ENCODE data around the gene CAMSAP3. TPM values are rescaled to one million over a fixed set of nuclear protein-coding genes. Genes with fewer than 3 reads are reported as not detected.

The CAMSAP3 gene
- total RNA-seq, 1 donor from 2014 or later: 1.1 TPM

DNA sequence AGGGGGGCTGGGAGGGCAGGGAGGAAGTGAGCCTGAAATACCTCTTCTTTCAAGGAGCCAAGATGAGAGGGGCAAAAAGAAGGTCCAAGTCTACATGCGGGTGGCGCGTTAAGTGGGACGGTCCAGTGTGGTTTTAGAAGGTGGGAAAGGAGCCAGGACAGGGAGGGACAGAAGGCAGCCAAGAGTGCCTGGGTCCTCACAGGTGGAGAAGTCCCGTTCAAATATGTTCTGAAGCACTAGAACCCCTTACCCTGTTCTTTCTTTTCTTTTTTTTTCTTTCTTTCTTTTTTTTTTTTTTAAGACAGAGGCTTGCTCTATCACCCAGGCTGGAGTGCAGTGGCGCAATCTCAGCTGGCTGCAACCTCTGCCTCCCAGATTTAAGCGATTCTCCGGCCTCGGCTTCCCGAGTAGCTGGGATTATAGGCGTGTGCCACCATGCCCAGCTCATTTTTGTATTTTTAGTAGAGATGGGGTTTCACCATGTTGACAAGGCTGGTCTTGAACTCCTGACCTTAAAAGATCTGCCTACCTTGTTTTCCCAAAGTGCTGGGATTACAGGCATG lies 7.4 kb downstream of the CAMSAP3 start:
- Mint-ChIP-seq H3K27ac (ENCODE audit: unreplicated experiment) (no peak overlapping the region), H3K27me3 (ENCODE audit: unreplicated experiment) (peaks cover 12% of the 10 kb centered on the region), H3K9me3 (ENCODE audit: unreplicated experiment) (no peaks in the 10 kb centered on the region), H3K36me3 (ENCODE audit: unreplicated experiment) (no peaks in the 10 kb centered on the region), H3K4me3 (ENCODE audit: unreplicated experiment) (no peak overlapping the region), H3K4me1 (ENCODE audit: unreplicated experiment) (no peaks in the 10 kb centered on the region)
- DNase-seq (ENCODE audit: extremely low spot score, unreplicated experiment): no peak
- TF ChIP-seq, protein P1, sequence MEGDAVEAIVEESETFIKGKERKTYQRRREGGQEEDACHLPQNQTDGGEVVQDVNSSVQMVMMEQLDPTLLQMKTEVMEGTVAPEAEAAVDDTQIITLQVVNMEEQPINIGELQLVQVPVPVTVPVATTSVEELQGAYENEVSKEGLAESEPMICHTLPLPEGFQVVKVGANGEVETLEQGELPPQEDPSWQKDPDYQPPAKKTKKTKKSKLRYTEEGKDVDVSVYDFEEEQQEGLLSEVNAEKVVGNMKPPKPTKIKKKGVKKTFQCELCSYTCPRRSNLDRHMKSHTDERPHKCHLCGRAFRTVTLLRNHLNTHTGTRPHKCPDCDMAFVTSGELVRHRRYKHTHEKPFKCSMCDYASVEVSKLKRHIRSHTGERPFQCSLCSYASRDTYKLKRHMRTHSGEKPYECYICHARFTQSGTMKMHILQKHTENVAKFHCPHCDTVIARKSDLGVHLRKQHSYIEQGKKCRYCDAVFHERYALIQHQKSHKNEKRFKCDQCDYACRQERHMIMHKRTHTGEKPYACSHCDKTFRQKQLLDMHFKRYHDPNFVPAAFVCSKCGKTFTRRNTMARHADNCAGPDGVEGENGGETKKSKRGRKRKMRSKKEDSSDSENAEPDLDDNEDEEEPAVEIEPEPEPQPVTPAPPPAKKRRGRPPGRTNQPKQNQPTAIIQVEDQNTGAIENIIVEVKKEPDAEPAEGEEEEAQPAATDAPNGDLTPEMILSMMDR (IDR thresholded peaks at IDR 0.05): no peak

DNA sequence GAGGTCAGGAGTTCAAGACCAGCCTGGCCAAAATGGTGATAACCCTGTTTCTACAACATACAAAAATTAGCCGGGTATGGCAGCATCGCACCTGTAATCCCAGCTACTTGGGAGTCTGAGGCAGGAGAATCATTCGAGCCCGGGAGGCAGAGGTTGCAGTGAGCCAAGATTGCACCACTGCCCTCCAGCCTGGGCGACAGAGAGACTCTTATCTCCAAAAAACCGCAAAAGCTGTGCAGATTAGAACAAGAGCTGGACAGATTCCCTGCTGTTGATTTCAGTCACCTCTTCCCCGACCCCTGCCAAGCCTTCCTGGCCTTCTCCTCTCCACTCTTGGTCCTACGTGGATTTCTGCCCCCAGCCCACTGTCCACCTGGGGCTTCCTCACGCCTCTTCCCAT lies 8.3 kb downstream of the CAMSAP3 start:
- Mint-ChIP-seq H3K4me3 (ENCODE audit: unreplicated experiment) (no peak overlapping the region), H3K9me3 (ENCODE audit: unreplicated experiment) (no peaks in the 10 kb centered on the region), H3K27me3 (ENCODE audit: unreplicated experiment) (peaks cover 4% of the 10 kb centered on the region), H3K4me1 (ENCODE audit: unreplicated experiment) (no peaks in the 10 kb centered on the region), H3K27ac (ENCODE audit: unreplicated experiment) (no peak overlapping the region), H3K36me3 (ENCODE audit: unreplicated experiment) (no peaks in the 10 kb centered on the region)
- DNase-seq (ENCODE audit: extremely low spot score, unreplicated experiment): no peak
- TF ChIP-seq, protein P1 (IDR thresholded peaks at IDR 0.05): no peak

DNA sequence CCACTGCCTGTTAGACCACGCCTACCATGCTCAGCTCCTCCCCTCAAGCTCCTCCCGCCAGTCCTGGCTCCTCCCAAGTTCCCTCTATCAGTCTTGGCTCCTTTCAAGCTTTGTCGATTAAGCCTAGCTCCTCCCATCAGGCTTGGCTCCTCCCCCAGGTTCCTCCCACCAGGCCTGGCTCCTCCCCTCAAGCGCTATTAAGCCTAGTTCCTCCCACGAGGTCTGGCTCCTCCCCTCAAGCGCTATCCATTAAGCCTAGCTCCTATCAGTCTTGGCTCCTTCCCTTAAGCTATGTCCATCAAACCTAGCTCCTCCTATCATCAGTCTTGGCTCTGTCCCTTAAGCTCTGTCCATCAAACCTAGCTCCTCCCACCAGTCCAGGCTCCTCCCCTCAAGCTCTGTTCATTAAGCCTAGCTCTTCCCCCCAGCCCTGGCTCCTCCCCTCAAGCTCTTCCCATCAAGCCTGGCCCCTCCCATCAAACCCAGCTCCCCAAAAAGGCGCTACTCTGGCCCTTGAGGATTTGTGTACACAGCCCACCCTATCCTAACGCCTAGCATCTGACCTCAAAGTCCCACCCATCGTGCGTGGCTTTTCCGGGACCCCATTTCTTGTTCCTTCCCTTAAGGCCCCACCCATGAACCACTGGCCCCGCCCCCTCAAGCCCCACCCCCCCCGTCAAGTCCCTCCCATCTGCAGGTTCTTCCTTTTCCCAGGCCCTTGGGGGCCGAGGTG lies 10.0 kb downstream of the CAMSAP3 start:
- Mint-ChIP-seq H3K27ac (ENCODE audit: unreplicated experiment) (no peak overlapping the region), H3K36me3 (ENCODE audit: unreplicated experiment) (no peaks in the 10 kb centered on the region), H3K9me3 (ENCODE audit: unreplicated experiment) (no peaks in the 10 kb centered on the region), H3K4me1 (ENCODE audit: unreplicated experiment) (no peaks in the 10 kb centered on the region), H3K4me3 (ENCODE audit: unreplicated experiment) (no peak overlapping the region), H3K27me3 (ENCODE audit: unreplicated experiment) (peaks cover 4% of the 10 kb centered on the region)
- no peak for DNase-seq (ENCODE audit: extremely low spot score, unreplicated experiment)
- TF ChIP-seq, protein P1 (IDR thresholded peaks at IDR 0.05): no peak

DNA sequence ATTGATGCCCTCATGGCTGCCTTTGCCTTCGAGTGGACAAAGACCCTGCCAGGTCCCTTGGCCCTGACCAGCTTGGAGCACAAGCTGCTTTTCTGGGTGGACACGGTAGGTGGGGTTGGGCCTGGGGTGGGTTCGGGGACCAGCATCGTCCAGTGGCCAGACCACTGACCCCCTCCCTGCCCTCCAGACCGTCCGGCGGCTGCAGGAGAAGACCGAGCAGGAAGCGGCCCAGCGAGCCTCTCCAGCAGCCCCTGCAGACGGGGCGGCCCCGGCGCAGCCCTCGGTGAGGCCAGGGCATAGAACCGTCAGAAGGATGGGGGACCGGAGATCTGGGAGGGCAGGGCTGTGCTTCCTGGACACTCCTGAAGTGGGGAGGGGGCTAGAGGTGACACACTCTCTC lies 10.6 kb downstream of the CAMSAP3 start:
- H3K4me3 Mint-ChIP-seq (ENCODE audit: unreplicated experiment): no peak overlapping the region
- no peaks in the 10 kb centered on the region for H3K36me3 Mint-ChIP-seq (ENCODE audit: unreplicated experiment)
- TF ChIP-seq, protein P1 (IDR thresholded peaks at IDR 0.05): no peak
- no peaks in the 10 kb centered on the region for H3K9me3 Mint-ChIP-seq (ENCODE audit: unreplicated experiment)
- no peaks in the 10 kb centered on the region for H3K4me1 Mint-ChIP-seq (ENCODE audit: unreplicated experiment)
- DNase-seq (ENCODE audit: extremely low spot score, unreplicated experiment): no peak
- no peak overlapping the region for H3K27ac Mint-ChIP-seq (ENCODE audit: unreplicated experiment)
- H3K27me3 Mint-ChIP-seq (ENCODE audit: unreplicated experiment): peaks cover 4% of the 10 kb centered on the region

DNA sequence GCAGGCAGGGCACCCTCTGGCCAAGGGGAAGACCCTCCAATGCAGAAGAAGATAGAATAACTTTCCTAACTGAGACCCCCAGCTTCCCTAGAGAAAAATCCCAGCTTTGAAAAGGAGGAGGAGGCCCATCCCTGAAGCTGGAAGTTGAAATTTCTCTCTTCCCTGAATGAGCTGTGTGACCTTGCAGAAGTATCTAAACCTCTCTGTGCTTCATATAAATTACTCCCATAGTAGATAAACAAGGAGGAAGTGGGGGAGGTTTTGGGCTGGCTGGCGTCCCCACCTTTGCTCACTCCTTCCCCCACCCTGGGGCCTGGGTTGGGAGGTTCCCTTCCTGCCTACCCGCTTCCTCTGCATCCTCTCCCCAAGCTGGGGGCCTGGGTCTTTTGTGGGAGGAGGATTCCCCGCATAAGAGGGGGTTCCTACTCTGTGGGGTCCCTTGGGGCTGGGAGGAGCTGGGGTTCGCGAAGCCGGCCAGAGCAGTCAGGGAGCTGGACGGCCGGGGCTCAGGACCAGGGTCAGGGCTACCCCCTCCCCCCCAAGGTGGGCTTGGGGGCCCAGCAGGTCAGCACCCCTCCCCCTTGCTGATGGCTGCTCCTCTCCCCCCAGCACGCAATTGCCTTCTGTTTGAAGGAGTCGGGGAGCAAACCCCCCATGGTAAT lies 11.7 kb downstream of the CAMSAP3 start:
- no peaks in the 10 kb centered on the region for H3K36me3 Mint-ChIP-seq (ENCODE audit: unreplicated experiment)
- H3K9me3 Mint-ChIP-seq (ENCODE audit: unreplicated experiment): no peaks in the 10 kb centered on the region
- no peaks in the 10 kb centered on the region for H3K4me1 Mint-ChIP-seq (ENCODE audit: unreplicated experiment)
- no peak overlapping the region for H3K4me3 Mint-ChIP-seq (ENCODE audit: unreplicated experiment)
- no peak overlapping the region for H3K27ac Mint-ChIP-seq (ENCODE audit: unreplicated experiment)
- TF ChIP-seq, protein P1 (IDR thresholded peaks at IDR 0.05): no peak
- H3K27me3 Mint-ChIP-seq (ENCODE audit: unreplicated experiment): peaks cover under 1% of the 10 kb centered on the region
- DNase-seq (ENCODE audit: extremely low spot score, unreplicated experiment): no peak

Data from osteocyte (in vitro differentiated cells).